HL-60/S4 treated with retinoic acid at 250 ng/mL for 4 days and 3 days (cell line): ENCODE data around the gene CBR4.
"Not testable (repeated sequence)": the region's sequence is repeated elsewhere in the genome, so short reads cannot be mapped to it uniquely, and the experiment has no call there.

Experiments used
- in situ Hi-C: fragments of 300-500 bp; cut with MboI; formaldehyde crosslinking; loops from 2 replicates; pipeline ENCODE4 v1.7.0; 2022; ENCODE audit warnings: low sequenced_read_pairs

Gene CBR4

GRCh38 chr4:169035871-169036620 lies 26.0 kb upstream of the CBR4 start:
- in situ Hi-C loops, result not testable (repeated sequence)

GRCh38 chr4:169033660-169034059 lies 23.6 kb upstream of the CBR4 start:
- in situ Hi-C loops, result no loop called here

DNA sequence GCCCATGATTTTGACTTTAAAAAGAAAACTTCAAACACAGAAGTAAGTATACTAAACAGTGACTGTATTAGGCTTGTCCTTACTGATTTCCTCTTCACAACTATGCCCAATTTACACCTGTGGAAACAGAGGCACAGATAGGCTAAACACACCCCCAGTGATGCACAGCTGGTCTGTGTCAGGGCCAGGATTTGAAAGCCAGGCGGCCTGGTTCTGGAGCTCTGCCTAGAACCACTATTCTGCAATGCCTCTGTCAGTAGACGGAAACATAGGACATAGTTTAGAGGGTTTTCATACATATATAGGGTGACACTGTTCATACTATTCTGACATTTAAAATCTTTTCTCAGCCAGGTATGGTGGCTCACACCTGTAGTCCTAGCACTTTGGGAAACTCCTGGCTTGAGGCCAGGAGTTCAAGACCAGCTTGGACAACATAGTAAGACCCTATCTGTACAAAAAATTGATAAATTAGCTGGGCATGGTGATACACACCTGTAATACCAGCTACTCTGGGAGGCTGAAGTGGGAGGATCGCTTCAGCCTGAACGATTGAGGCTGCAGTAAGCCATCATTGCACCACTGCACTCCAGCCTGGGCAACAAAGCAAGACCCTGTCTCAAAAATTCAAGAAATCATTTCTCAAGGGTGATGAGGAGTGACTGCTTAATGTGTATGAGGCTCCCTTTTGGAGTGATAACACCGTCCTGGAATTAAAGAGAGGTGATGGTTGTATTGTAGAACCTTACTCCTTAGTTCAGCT lies 23.0 kb upstream of the CBR4 start:
- in situ Hi-C loops, result no loop called here

- in situ Hi-C loops, result no loop called here
These were observed 22.1 kb upstream of the CBR4 start for GRCh38 chr4:169032194-169032593.

DNA sequence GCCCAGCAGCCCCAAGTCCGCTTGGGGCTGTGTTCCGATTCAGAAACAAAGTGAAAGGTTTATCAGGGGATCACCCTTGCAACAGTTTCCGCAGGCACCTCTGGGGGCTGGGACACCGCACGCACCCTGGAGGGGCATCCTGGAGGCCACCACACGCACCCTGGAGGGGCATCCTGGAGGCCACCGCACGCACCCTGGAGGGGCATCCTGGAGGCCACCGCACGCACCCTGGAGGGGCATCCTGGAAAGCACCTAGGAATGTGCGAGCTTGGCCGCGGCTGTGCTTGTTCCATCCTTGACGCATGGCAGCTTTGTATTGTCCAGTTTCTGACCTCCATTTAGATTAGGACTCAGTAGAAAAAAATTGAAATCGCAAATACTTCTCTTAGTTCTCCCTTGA lies 21.3 kb upstream of the CBR4 start:
- in situ Hi-C loops, result no loop called here

DNA sequence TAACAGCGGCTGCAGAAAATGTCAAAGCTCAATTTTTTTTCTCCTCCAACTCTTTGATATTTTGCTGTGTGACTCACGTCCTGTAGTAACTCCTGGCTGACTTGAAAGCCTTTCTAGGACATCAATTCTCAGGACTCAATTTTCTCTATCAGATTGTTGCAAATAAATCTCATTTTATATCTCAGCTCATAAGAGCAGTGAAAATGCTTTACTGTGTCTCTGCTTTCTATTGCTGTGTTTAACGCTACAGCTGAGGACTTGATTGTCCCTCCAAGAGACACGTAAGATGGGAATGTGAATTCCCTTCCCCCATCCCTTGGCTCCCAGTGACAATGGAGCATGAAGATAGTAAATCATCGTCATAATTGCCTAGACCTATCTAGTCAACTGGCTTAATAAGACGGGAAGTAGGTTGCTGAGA lies 20.5 kb upstream of the CBR4 start:
- in situ Hi-C loops, result no loop called here

GRCh38 chr4:169029947-169030346 lies 19.9 kb upstream of the CBR4 start:
- in situ Hi-C loops, result no loop called here

DNA sequence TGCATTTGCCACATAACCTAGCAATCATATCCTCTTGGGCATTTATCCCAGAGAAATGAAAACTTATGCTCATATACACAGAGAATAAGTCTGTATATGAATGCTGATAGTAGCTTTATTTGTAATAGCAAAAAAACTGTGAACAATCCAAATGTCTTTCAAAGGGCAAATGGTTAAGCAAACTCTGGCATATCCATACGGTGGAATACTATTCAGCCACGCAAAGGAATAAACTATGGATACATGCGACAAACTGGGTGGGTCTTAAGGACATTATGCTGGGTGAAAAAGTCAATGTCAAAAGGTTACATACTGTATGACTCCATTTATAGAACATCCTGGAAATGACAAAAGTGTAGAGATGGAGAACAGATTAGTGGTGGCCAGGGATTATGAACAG lies 17.6 kb upstream of the CBR4 start:
- in situ Hi-C loops, result no loop called here

DNA sequence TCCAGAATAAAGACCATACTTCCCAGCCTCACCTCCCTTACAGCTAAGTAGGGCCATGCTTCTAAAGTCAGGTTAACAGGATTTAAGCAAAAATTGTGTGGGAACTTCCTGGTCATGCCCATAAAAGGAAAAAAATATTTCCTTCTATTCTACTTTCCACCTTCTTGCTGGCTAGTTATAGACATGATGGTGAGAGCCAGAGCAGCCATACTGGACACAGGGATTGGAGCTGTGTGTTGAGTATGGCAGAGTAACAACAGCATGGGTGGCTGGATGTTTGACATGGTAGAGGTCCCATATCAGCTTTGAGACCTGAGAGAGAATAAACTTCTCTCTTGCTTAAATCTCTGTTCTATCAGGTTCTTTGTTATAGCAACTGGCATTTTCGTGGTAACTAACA lies 15.1 kb upstream of the CBR4 start:
- in situ Hi-C loops, result no loop called here

DNA sequence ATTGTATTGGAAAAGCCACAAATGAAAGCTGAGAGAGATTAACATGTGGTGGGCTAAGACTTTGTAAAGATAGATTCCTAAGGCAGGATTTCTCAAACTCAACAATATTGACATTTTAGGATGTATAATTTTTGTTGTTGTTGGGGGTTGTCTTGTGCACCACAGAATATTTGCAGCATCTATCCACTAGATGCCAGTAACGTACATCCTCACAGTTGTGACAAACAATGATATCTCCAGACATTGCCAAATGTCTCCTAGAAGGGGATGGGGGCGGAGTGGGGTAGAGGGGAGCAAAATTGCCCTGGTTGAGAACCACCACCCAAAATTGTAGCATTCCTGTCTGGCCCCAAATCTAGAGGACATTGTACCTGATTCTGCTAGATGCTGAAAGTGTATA lies 14.7 kb upstream of the CBR4 start:
- in situ Hi-C loops, result loop anchor here (25.0 kb wide), 1 partner anchor 463 kb away; no protein-coding TSS in a partner anchor

DNA sequence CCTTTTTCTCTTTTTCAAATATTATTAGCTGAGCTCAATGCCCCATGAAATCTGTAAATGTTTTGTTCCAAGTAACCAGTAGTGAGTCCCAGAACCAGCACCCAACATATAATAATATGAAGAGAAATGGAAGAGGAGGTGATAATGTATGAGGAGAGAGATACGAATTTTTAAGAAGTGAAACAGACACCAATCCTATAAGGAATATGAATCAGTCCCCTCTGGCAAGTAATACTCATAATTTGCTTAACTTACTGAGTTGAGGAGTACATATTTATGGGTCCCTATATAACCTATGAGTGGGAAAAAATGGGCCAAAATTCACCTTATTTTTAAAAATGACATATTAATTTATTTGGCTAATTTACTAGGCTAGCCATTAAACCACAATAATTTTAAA lies 8.4 kb upstream of the CBR4 start:
- in situ Hi-C loops, result loop anchor here (25.0 kb wide), 1 partner anchor 469 kb away; no protein-coding TSS in a partner anchor

DNA sequence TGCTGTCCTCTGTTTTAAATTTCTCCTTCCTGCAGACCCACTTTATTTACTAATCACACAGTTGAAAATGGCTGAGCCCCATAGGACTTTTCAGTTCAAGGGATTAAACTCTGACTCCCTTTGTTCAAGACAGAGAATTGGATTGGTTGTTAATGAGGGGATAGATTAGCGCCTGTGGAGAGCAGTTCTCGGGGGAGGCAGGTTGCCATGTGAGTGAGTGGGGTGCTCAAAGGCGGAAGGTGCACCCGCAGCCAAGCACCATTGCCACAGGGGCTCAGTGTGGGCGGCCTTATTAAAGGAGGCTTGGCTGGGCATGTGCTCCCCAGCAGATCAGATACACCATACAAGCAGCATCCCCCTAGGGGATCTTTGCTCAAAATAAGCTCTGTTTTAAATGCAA lies 7.9 kb upstream of the CBR4 start:
- in situ Hi-C loops, result loop anchor here (25.0 kb wide), 1 partner anchor 469 kb away; no protein-coding TSS in a partner anchor

DNA sequence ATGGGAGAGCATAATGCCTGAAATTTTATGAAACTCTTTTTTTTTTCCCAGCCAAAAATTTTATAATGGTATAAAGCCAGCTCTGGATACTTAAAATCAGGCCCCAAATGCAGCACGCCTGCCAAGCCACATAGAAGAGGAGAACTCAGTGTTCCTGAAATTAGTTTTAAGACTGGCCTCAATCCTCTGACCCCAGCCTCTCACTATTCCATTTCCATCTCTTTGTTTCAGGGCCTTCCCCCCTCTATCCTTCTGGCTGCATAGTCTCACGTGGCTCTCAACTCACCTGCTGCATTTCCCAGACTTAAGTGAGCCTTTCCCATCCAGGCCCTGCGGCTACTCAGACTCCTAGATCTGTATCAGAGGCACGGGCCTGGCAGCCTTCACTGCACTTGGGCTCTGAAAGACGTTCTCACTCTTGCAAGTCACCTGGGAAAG lies 5.2 kb upstream of the CBR4 start:
- in situ Hi-C loops, result loop anchor here (25.0 kb wide), 1 partner anchor 472 kb away; no protein-coding TSS in a partner anchor

DNA sequence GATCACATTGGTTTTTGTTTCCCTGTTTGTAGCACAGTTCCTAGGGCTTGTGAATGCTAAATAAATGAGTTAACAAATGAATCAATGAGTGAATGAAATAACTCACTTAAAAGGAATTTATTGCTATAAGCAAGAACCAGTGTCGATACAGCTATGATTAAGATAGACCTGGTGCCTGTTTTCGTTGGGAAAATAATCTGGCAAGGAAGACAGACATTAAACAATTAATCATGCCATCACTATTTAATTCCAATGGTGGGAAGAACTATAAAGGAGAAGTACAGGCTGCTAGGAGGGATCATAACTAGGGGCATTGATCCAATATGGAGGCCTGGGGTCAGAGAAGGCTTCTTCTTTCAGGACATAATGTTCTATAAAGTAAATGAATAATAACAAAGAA lies 4.5 kb upstream of the CBR4 start:
- in situ Hi-C loops, result loop anchor here (25.0 kb wide), 1 partner anchor 473 kb away; no protein-coding TSS in a partner anchor

GRCh38 chr4:169013396-169013795 lies 3.3 kb upstream of the CBR4 start:
- in situ Hi-C loops, result loop anchor here (25.0 kb wide), 1 partner anchor 474 kb away; no protein-coding TSS in a partner anchor

GRCh38 chr4:169012049-169012448 lies 2.0 kb upstream of the CBR4 start:
- in situ Hi-C loops, result loop anchor here (25.0 kb wide), 1 partner anchor 475 kb away; no protein-coding TSS in a partner anchor

DNA sequence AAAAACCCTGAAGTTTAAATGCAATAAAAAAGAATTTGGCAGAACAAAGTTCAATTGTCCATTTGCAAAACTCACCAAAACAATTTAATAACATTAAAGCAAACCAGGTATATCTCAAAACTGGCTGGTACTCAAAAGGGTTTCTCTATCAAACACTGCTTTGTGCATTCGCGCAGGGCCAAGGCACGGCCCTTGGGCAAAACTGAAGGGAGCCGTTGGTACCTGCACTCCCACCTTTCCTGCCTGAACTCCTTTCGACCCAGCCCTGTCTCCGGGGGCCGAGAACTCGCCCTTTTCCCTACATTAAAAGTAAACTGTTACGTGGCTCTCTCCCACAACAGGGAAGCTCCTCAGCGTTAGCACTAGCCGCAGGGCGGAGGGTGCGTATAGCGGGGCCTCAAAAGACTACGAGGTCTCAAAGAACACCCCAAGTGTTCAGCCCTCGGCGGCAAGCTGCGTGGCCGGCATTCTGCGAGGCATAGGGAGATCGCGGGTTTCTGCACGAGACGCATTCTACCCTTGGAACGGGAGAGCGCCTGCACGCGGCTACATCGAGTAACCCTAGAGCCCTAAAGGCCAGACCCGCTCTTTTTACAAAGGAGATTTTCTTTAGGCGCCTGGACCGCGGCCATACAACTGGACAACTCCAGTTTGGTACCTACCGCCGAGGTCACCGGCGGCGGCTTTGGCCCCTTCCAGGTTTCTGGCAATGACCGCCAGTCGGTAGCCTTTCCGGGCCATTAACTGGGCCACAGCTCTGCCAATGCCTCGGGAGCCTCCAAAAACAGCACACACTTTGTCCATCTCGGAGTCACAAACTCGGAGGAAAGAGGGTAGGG lies 550 bp downstream of the CBR4 start:
- in situ Hi-C loops, result loop anchor here (25.0 kb wide), 1 partner anchor 478 kb away; no protein-coding TSS in a partner anchor

DNA sequence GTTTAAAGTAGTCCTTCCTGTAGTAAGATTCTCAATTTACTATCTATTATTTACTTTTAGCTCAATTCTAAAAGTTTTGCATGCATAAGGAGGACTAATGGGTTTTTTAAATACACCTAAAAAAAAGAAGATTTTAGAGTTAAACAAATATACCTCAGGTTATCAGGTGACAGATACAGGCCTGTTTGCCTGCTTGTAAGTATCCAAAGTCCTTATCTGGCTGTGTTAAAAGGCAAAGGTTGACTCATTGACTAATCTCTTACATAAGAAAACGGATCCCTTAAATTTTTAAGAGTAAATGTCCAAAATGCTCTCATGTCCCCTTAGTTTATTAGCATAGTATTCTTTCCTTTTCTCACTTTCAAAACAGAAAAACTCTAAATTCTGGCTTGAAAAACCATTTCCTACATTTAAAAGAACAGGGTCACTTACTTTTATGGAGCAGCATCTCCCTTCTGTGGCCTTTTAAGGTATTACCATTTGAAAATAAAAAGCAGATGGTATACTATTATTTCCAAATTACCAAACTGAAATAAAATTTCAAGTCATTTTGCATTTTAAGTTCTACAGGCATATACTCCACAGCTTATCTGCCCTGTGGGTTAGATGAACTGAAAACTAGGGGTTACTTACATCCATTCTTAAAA lies 4.5 kb downstream of the CBR4 start:
- in situ Hi-C loops, result loop anchor here (25.0 kb wide), 1 partner anchor 482 kb away; no protein-coding TSS in a partner anchor

DNA sequence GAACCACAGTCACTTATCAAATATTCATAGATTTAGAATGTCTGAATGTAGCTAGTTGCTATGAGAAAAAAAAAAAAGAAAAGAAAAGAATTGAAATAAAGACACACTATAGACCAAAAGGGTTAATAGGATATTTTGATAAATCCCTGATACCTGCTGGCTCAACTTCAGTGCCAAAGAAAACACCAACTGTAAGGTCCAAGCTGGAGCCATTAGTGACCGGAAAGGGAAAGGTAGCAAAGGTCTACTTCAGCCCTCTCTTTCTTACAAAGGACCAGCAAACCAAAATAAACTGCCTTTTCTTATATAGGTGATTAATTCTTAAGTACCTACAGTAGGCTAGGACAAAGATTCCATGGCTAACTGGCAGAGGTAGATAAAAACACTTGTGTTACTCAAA lies 9.7 kb downstream of the CBR4 start:
- in situ Hi-C loops, result loop anchor here (25.0 kb wide), 1 partner anchor 487 kb away; no protein-coding TSS in a partner anchor

DNA sequence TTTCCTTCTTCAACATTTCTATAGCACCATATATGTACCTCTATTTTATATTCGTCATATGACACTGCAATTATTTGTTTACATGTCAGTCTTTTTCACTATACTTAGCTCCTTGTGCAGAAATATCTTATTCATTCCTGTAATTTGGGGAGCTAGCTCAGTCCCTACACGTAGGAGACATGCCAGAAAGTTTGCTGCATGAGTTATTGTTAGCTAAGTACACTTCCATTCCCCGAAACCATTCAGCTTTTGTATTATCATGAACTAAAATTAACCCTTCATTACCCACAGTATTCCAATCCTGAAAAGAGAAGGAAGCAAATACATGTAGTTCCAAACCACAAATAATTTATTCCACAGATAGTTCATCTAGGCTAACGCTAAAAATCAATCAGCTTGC lies 10.2 kb downstream of the CBR4 start:
- in situ Hi-C loops, result loop anchor here (25.0 kb wide), 1 partner anchor 487 kb away; no protein-coding TSS in a partner anchor
